Astrocyte of the cerebellum (primary cell): ENCODE measurements around the gene SLC44A4.
"Not testable (repeated sequence)": the region's sequence is repeated elsewhere in the genome, so short reads cannot be mapped to it uniquely, and the experiment has no call there.

Experiments used
- DNase-seq: peaks from one replicate; pipeline ENCODE4 v3.0.0-alpha.2; 2011; ENCODE audit warnings: low read depth
- H3K4me3 ChIP-seq: 2 replicates; pipeline ENCODE4 v1.5.1; 2011; ENCODE audit warnings: mild to moderate bottlenecking, low read depth, low read length, moderate library complexity
- CTCF ChIP-seq: IDR thresholded peaks from 2 replicates; pipeline ENCODE4 v1.5.1; 2012; ENCODE audit warnings: low read length, low read depth, moderate library complexity, mild to moderate bottlenecking; ENCODE audit errors: missing control alignments
- in situ Hi-C: cut with HindIII; loops from 2 replicates; pipeline ENCODE4 v1.10.0; 2017; ENCODE audit warnings: low sequenced_read_pairs

SLC44A4 gene

GRCh38 chr6:31830886-31831335, 47.9 kb downstream of the SLC44A4 start:
- no peak for TF ChIP-seq CTCF
- in situ Hi-C loops: no loop called here
- no peak for DNase-seq
- peak overlapping the region; percentile 56 for H3K4me3 ChIP-seq

- no peak for TF ChIP-seq CTCF
- in situ Hi-C loops: no loop called here
- peak overlapping the region; percentile 56 for H3K4me3 ChIP-seq
- no peak for DNase-seq
These were observed 49.0 kb downstream of the SLC44A4 start for GRCh38 chr6:31829633-31830283.

DNA sequence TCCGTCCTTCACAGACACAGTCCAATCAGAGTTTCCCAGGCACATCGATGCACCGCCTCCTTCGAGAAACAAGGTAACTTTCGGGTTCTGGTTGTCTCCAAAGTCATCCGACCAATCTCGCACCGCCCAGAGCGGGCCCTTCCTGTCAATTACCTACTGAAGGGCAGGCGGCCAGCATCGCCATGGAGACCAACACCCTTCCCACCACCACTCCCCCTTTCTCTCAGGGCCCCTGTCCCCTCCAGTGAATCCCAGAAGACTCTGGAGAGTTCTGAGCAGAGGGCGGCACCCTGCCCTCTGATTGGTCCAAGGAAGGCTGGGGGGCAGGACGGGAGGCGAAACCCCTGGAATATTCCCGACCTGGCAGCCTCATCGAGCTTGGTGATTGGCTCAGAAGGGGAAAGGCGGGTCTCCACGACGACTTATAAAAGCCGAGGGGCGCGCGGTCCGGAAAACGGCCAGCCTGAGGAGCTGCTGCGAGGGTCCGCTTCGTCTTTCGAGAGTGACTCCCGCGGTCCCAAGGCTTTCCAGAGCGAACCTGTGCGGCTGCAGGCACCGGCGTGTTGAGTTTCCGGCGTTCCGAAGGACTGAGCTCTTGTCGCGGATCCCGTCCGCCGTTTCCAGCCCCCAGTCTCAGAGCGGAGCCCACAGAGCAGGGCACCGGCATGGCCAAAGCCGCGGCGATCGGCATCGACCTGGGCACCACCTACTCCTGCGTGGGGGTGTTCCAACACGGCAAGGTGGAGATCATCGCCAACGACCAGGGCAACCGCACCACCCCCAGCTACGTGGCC, 51.3 kb downstream of the SLC44A4 start, which contains the start of gene HSPA1B:
Gene HSPA1B (plus strand): TSS at position 453 of the 794 bp plus-strand sequence. CDS start 213 bp downstream, at position 666.
- H3K4me3 ChIP-seq: peak within 1 kb of the TSS; percentile 65
- DNase-seq: peak; percentile 100
- in situ Hi-C loops: no loop called here
- no peak for TF ChIP-seq CTCF

DNA sequence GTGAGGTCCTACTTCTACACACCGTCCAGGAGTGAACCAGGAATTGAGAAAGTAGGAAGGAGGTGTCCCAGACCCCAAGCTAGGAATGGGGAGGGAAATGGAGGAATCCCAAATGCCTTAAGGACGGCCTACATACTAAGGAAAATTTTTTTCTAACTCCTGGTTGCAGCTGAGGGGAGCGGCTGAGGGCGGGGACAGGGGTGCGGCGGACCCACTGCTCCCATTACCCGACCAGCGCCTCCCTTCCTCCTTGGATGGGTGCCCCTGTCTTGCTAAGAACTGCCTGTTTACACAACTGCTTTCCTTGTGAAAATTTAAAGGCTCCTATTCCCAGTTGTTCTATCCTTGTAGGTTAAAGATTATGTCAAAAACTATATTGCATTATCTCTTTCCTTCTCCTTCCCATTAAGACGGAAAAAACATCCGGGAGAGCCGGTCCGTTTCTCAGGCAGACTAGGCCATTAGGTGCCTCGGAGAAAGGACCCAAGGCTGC, 52.0 kb downstream of the SLC44A4 start:
- DNase-seq: peak; percentile 80
- TF ChIP-seq CTCF: no peak
- in situ Hi-C loops: no loop called here
- H3K4me3 ChIP-seq: peak overlapping the region; percentile 40

DNA sequence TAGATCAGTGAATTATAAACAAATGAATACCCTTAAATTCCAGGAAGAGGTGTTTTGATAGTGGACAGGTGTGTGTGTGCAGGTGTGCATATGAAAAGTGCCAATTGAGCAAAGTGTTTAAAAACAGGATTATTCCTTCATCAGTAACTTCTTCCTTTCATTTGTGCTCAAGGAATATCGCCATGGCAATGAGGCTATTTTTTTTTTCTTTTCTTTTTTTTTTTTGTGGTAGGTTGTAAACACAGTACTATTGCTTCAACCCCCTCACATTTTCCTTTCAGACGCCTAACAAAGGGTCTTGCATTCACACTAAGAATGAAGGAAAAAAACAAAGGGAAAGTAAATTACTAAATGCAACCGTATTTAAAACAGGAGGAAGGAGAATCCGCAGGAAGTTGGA, 53.2 kb downstream of the SLC44A4 start:
- no peak overlapping the region for H3K4me3 ChIP-seq
- DNase-seq: no peak
- in situ Hi-C loops: no loop called here
- TF ChIP-seq CTCF: no peak

DNA sequence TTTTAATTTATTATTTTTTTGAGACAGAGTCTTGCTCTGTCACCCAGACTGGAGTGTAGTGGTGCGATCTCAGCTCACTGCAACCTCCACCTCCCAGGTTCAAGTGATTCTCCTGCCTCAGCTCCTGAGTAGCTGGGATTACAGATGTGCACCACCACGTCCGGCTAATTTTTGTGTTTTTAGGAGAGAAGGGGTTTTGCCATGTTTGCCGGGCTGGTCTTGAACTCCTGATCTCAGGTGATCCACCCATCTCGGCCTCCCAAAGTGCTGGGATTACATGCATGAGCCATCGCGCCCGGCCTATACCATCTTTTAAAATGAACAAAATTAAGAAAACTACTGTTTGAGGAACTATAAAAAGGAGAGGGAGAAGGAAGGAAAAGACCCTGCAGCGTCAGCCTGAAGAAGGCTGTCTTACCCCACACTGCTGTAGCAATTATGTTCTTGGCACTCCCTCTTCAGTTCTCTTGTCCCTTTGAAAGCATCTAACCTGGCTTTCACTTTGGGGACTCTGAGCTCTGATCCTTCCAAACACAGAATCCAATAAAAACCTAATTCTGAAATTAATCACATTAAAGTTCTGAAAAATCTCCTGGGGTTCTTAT, 55.1 kb downstream of the SLC44A4 start:
- DNase-seq, H3K4me3 ChIP-seq, in situ Hi-C loops: not testable (repeated sequence)
